Umbilical cord (tissue), 2 donors: ENCODE data around the gene TMEM191B. TPM values are rescaled to one million over a fixed set of nuclear protein-coding genes. Genes with fewer than 3 reads are reported as not detected.
"Not testable (repeated sequence)": the region's sequence is repeated elsewhere in the genome, so short reads cannot be mapped to it uniquely, and the experiment has no call there.

Experiments
- DNase-seq: peaks from one replicate; pipeline ENCODE4 v3.0.0-alpha.2; 2015; ENCODE audit warnings: low spot score
- total RNA-seq: library from RNA; depleted of rRNA; stranded (reverse); fragments of >200 nt; gene quantifications from one replicate; pipeline ENCODE4 v1.2.3, GENCODE V29; 2014; ENCODE audit warnings: low replicate concordance; ENCODE audit not compliant: insufficient read depth

TMEM191B gene
- total RNA-seq, 1 donor from 2014 or later: 0.24 TPM

GRCh38 chr22:18554280-18555256 is 27.0 kb downstream of the TMEM191B start:
- not testable (repeated sequence) for DNase-seq

- DNase-seq: not testable (repeated sequence)
Measured at GRCh38 chr22:18558516-18558915, 30.9 kb downstream of the TMEM191B start.

GRCh38 chr22:18558939-18559338 is 31.3 kb downstream of the TMEM191B start:
- not testable (repeated sequence) for DNase-seq

- not testable (repeated sequence) for DNase-seq
Measured at GRCh38 chr22:18560099-18560974, 32.7 kb downstream of the TMEM191B start.

- not testable (repeated sequence) for DNase-seq
Measured at GRCh38 chr22:18570509-18571246, 43.1 kb downstream of the TMEM191B start.

GRCh38 chr22:18573483-18574164 is 46.0 kb downstream of the TMEM191B start:
- DNase-seq: not testable (repeated sequence)

- DNase-seq: not testable (repeated sequence)
Measured at GRCh38 chr22:18574555-18574954, 47.0 kb downstream of the TMEM191B start.

- DNase-seq: not testable (repeated sequence)
Measured at GRCh38 chr22:18575686-18576085, 48.1 kb downstream of the TMEM191B start.

GRCh38 chr22:18577090-18577818 is 49.7 kb downstream of the TMEM191B start:
- DNase-seq: not testable (repeated sequence)

- peak; percentile 4 for DNase-seq
Measured at GRCh38 chr22:18577847-18578246, 50.2 kb downstream of the TMEM191B start.

Other genes starting within 250 kb of the TMEM191B start
- gene GGTLC3, start 9.6 kb upstream of the TMEM191B start, total RNA-seq: not detected
- gene RIMBP3, start 84.1 kb downstream of the TMEM191B start, total RNA-seq: 2.4 TPM